ENCODE data around the gene OR10A3. TPM values are rescaled to one million over a fixed set of nuclear protein-coding genes. Genes with fewer than 3 reads are reported as not detected.

OR10A3 gene
- total RNA-seq, 3 donors from 2014 or later: not detected

- no peak for DNase-seq
- no peak for TF ChIP-seq CTCF (IDR thresholded peaks at IDR 0.05)
- Histone ChIP-seq H3K4me1 (ENCODE audit: low read depth) (peaks cover 14% of the 10 kb centered on the region), H3K36me3 (ENCODE audit: low read depth) (no peaks in the 10 kb centered on the region), H3K4me3 (no peak overlapping the region), H3K9me3 (no peaks in the 10 kb centered on the region)
- intact Hi-C loops (cut with DNase I, micrococcal nuclease): loop anchor here (5.0 to 10.0 kb wide), 2 partner anchors 93 to 95 kb away; partner anchors contain the start of gene EIF3F (in 2 of the 2)
- no peak for ATAC-seq
Measured at GRCh38 chr11:7892059-7892699, 49.3 kb downstream of the OR10A3 start.

- ATAC-seq: no peak
- peaks cover 14% of the 10 kb centered on the region for H3K4me1 ChIP-seq (ENCODE audit: low read depth)
- H3K36me3 ChIP-seq (ENCODE audit: low read depth): no peaks in the 10 kb centered on the region
- intact Hi-C loops (cut with DNase I, micrococcal nuclease): loop anchor here (5.0 to 10.0 kb wide), 2 partner anchors 94 to 97 kb away; partner anchors contain the start of gene EIF3F (in 2 of the 2)
- no peak for DNase-seq
- no peaks in the 10 kb centered on the region for H3K9me3 ChIP-seq
- H3K4me3 ChIP-seq: no peak overlapping the region
- TF ChIP-seq CTCF (IDR thresholded peaks at IDR 0.05): no peak
Measured at GRCh38 chr11:7890417-7891172, 50.9 kb downstream of the OR10A3 start.

- no peak for TF ChIP-seq CTCF (IDR thresholded peaks at IDR 0.05)
- intact Hi-C loops (cut with DNase I, micrococcal nuclease): loop anchor here (5.0 to 10.0 kb wide), 2 partner anchors 95 to 97 kb away; partner anchors contain the start of gene EIF3F (in 2 of the 2)
- no peaks in the 10 kb centered on the region for H3K9me3 ChIP-seq
- H3K4me1 ChIP-seq (ENCODE audit: low read depth): peaks cover 14% of the 10 kb centered on the region
- DNase-seq (no peak), ATAC-seq (no peak)
- H3K4me3 ChIP-seq: no peak overlapping the region
- no peaks in the 10 kb centered on the region for H3K36me3 ChIP-seq (ENCODE audit: low read depth)
Measured at GRCh38 chr11:7889985-7890384, 51.5 kb downstream of the OR10A3 start.

Other genes with a start within 250 kb of the OR10A3 start
- gene OVCH2, start 235.2 kb downstream of the OR10A3 start, total RNA-seq: not detected
- gene OR5P2, start 144.8 kb downstream of the OR10A3 start, total RNA-seq: not detected
- gene OR5P3, start 110.9 kb downstream of the OR10A3 start, total RNA-seq: not detected
- gene OR10A6, start 10.4 kb downstream of the OR10A3 start, total RNA-seq: not detected
- gene NLRP10, start 23.7 kb upstream of the OR10A3 start, total RNA-seq: not detected
- 100 to 1,000 TPM; 207 to 228 (median 218) TPM for gene EIF3F, start 45.6 kb upstream of the OR10A3 start, total RNA-seq
- gene TUB, start 139.5 kb upstream of the OR10A3 start, total RNA-seq: 10 to 100 TPM in 1 of 3 donors, 1 to 10 TPM in 1, under 1 TPM in 1; 0.58 to 10.4 (median 1.8) TPM
- gene RIC3, start 227.3 kb upstream of the OR10A3 start, total RNA-seq: 10 to 100 TPM in 1 of 3 donors, 1 to 10 TPM in 2; 1.5 to 16.4 (median 2.0) TPM